ENCODE data around the gene C2orf49.
A peak's percentile ranks its signal among the peaks of the same experiment; 100 is the strongest.

C2orf49 gene

DNA sequence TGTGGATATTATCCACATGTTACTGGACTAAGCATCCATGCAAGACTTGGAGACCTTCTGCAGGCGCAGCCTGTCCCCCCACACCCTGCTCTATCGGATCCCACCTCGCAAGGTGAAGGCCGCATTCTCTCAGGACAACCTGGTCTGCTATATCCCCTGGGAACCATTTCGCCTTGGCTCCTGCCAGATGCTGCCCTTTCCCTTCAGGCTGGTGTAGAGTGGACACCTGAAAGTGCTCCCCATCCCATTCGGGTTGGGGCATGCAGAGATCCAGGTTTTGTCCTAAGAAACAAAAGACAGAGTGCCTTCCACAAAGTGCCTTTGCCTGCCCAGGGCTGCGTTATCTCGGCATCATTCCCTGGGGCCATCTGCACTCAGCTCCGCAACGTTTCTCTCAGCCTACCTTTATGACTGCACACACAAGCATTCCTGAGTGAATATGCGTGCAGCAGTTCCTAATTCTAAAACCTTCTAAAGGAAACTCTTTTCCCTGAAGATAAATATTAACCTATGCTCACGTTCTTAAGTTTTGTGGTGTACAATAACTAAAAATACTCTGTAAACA lies 41.0 kb downstream of the C2orf49 start:
- no peak for DNase-seq (ENCODE audit: low read depth)
- H3K4me3 ChIP-seq (ENCODE audit: low read depth, low read length), result no peak overlapping the region

DNA sequence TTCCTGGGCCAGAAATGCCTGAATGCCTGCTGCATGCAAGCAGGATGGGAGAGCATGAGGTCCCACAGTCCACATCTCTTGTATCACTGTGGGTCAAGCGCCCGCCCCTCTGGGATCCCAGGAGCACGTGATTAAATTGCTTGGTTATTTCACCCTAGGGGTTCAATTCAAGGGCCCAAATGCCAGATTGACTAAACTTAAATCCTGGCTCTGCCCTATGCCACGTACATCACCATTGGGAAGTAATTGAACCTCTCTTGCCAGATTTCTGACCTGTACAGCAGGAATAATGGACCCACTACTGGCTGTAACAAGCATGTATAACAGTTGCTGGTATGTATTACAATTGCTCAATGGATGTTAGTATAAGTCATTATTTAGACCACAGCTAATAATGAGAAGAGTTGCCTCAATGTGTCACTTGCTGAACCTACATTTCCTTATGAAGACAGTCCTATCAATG lies 41.6 kb downstream of the C2orf49 start:
- DNase-seq (ENCODE audit: low read depth), result no peak
- no peak overlapping the region for H3K4me3 ChIP-seq (ENCODE audit: low read depth, low read length)

- no peak for DNase-seq (ENCODE audit: low read depth)
- H3K4me3 ChIP-seq (ENCODE audit: low read depth, low read length), result no peak overlapping the region
These were observed 42.4 kb downstream of the C2orf49 start for GRCh38 chr2:105379741-105380186.

DNA sequence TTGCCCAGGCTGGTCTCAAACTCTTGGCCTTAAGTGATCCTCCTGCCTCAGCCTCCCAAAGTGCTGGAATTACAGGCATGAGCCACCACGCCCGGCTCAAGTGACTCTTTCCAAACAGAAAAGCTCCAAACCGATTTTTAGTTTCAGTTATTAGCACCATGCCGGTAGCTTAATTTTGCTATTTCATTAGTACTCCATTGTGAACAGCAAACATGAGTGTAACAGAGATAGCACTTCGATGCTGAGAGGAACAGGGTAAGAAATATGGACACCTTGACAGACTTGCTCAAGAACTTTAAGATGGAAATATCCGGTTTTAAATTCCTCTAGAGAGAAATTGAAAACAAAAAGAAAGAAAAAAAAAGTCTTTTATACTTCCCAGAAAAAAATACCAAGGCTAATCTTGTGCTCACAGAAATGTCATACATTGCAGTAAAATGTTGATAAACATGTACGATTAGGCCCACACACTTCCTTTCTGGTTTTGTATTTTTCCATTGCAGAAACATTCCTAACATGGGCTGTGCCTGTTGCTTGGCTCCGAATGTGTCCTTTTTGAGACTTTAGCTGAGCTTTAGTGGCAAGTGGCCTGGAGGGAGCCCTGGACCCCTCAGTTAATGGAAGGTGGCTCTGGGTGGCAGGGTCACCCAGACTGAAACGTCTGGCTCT lies 43.2 kb downstream of the C2orf49 start:
- no peak overlapping the region for H3K4me3 ChIP-seq (ENCODE audit: low read depth, low read length)
- DNase-seq (ENCODE audit: low read depth), result no peak

DNA sequence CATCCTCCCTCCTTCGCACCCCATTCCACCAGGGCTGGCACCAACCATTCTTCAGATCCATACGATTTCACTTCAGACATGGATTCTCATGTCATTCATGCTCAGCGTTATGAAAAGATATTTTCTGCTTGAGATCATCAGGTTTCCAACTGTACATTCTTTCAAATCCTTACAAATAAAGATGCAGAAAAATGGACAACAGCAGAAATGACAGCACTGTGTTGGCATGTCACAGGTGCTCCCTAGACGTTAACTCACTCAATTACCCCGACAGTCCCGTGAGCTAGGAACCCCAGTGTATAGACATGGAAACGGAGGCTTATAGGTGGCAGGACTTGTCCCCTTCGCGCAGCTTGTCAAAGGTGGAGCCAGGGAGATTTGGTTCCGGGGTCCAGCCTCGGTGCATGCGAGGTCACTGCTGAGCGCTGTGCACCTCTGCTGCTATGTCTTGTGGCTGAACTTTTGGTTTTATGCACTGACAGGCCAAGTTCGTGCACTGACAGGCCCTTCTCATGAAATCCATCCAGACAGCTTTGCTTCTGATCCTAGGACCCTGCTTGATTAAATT lies 43.8 kb downstream of the C2orf49 start:
- DNase-seq (ENCODE audit: low read depth), result no peak
- no peak overlapping the region for H3K4me3 ChIP-seq (ENCODE audit: low read depth, low read length)

DNA sequence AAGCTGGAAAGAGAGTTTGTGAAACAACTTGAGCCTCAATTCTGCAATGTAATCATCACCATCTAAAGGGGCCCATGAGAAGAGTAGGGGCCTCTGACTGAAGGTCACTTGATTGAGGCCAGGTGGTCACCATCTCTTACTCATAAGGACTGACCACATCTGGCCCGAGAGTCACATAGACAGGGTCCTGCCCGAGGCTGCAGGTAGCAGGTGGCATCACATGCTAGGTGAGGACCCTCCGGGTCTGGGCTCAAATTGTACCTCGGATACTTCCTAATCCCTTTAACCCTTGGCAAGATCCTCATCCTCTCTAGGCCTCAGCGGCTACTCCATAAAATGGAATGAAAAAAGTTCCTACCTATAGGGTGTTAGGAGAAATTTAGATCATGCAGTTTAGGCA lies 44.8 kb downstream of the C2orf49 start:
- DNase-seq (ENCODE audit: low read depth), result no peak
- no peak overlapping the region for H3K4me3 ChIP-seq (ENCODE audit: low read depth, low read length)

DNA sequence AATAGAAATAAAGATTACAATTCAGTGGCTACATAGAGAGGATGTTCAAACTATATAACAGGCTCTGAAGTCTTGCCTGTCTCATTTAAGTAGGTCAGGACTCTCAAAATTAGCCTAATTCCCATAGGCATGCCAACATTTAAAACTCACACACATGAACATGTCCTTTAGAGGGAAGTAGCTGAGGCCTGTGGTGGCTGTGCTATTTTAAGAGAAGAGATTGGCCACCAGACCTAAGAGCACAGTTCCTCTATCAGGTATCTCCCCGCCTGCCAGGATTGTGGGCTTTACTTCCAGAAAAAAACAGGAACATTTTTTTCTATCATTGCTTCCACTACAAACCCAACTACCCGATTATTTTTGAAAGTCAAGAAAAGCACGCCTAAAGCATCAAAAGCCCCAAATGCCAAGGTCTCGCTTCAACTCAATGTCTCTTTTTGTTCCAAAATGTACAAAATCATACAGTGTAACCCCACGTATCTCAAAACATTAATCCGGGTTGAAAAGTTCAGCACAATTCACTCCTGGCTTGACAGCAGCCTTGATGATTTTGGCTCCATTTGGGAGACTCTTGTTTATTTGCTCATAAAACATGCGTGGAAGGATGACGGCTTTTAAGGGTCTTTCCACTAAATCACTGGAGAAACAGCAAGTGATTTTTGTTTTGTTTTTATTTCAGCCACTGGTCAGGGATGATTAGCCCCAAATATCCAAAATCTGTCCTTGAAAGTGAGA lies 46.3 kb downstream of the C2orf49 start:
- no peak overlapping the region for H3K4me3 ChIP-seq (ENCODE audit: low read depth, low read length)
- no peak for DNase-seq (ENCODE audit: low read depth)

GRCh38 chr2:105384216-105384615 lies 46.9 kb downstream of the C2orf49 start:
- no peak overlapping the region for H3K4me3 ChIP-seq (ENCODE audit: low read depth, low read length)
- DNase-seq (ENCODE audit: low read depth), result no peak

GRCh38 chr2:105384861-105385260 lies 47.5 kb downstream of the C2orf49 start:
- H3K4me3 ChIP-seq (ENCODE audit: low read depth, low read length), result no peak overlapping the region
- DNase-seq (ENCODE audit: low read depth), result no peak

DNA sequence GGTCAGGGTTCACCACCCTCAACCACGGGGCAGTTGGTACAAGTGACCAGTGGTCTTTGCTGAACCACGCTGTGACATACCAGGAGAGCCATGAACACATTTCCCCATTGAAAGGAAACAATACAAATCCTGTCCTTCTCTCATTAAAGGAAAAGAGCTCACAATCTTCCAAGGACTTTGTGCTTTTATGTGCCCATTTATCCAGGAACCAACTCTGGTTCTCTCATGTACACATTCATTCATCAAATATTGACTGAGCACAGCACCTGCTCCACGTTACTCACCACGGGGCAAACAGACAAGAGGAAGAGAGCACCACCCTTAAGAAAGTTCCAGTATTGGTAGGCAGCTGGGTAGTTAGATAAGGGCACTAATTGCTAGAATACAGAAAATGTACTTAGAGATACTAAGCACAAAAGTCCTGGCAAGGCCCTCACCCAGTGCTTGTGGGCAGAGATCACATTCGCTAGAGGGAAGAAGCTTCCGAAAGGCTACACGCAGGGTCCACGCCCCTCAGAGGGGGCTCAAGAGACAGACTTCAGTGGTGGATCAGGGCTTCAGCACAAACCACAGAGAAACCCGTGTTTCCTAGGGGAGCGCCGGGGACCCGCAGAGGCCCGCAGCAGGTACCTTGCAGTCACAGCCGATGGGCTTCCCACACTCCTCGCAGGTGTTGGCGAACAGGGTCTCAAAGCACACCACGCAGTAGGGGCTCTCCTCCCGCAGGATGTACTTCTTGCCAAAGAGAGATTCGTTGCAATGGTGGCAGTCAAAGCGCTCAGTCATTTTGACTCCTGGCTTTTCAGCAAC lies 48.6 kb downstream of the C2orf49 start:
- DNase-seq (ENCODE audit: low read depth), result no peak
- H3K4me3 ChIP-seq (ENCODE audit: low read depth, low read length), result no peak overlapping the region

- no peak for DNase-seq (ENCODE audit: low read depth)
- H3K4me3 ChIP-seq (ENCODE audit: low read depth, low read length), result no peak overlapping the region
These were observed 49.9 kb downstream of the C2orf49 start for GRCh38 chr2:105387225-105387624.

DNA sequence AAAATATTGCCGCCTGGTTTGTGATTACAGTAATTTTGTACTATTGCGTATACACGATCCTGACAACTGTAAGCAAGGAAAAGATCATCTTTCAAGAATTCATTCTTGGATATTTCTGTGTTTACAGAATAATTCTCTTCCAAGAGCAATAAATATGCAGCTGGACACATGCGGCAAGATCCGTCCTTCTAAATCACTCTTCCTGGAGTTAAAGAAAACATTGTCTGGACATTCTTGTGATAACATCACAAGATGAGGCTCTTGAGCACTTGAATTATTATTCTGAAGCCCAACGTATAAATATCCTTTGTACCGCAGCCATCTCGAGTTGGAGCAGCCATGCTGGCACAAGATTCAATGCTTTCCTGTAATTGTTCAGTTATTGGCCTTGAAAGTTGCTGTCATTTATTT lies 51.6 kb downstream of the C2orf49 start:
- peak; percentile 81 for DNase-seq (ENCODE audit: low read depth)
- H3K4me3 ChIP-seq (ENCODE audit: low read depth, low read length), result no peak overlapping the region

DNA sequence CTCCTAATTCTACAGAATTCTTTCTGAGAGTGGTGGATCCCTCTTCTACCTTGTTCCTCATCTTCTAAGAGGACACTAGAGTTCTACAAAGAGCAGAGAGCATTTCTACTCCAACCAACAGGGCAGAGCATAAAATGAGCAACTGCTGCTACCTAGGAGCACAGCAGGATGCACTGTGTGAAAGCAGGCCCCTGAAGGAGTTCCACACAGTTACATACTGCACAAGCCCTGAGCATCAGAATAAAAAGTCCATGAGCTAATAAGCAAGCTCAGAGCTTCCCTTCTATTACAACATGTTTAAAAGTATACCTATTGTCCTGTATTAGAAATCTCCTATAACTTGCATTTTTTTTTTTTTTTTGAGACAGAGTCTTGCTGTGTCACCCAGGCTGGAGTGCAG lies 53.1 kb downstream of the C2orf49 start:
- DNase-seq (ENCODE audit: low read depth), result no peak
- no peak overlapping the region for H3K4me3 ChIP-seq (ENCODE audit: low read depth, low read length)

- DNase-seq (ENCODE audit: low read depth), result no peak
- no peak overlapping the region for H3K4me3 ChIP-seq (ENCODE audit: low read depth, low read length)
These were observed 53.8 kb downstream of the C2orf49 start for GRCh38 chr2:105391058-105391627.

- DNase-seq (ENCODE audit: low read depth), result no peak
- H3K4me3 ChIP-seq (ENCODE audit: low read depth, low read length), result no peak overlapping the region
These were observed 54.7 kb downstream of the C2orf49 start for GRCh38 chr2:105391763-105392662.

GRCh38 chr2:105393373-105394055 lies 56.2 kb downstream of the C2orf49 start:
- DNase-seq (ENCODE audit: low read depth), result no peak
- no peak overlapping the region for H3K4me3 ChIP-seq (ENCODE audit: low read depth, low read length)

- H3K4me3 ChIP-seq (ENCODE audit: low read depth, low read length), result peak overlapping the region; percentile 98
- DNase-seq (ENCODE audit: low read depth), result no peak
These were observed 57.7 kb downstream of the C2orf49 start for GRCh38 chr2:105394951-105395611.
